Stimulated activated CD4-positive, alpha-beta T cell treated with anti-CD3 and anti-CD28 coated beads, Interleukin-4, amount 100 ng/mL, for 48 hours (primary cell): ENCODE measurements around the gene SDK1.
"Not testable (repeated sequence)": the region's sequence is repeated elsewhere in the genome, so short reads cannot be mapped to it uniquely, and the experiment has no call there.

Experiments
- DNase-seq, 2 donors: peaks; one replicate each; pipeline ENCODE4 v3.0.0-alpha.2; 2020; ENCODE audit warnings: low read depth in 2 of 2

SDK1 gene

GRCh38 chr7:3957472-3958108, 656.5 kb downstream of the SDK1 start:
- no peak for DNase-seq

DNA sequence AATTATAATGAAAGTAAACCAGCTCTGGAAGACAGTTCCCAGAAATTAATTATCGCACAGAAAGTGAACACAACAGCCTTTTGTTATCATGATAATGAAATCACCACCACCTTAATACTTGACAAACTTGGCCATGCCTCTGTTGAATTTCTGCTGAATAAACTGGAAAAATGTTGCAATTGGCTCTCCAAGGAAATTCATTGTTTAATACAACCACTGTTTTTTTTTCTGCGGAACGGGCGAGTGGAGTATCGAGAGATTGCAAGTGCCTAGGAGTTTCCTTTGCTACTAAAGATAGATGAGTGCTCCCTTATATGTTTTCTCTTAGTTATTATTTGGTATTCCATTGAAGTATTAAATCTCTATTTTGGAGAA, 657.0 kb downstream of the SDK1 start:
- no peak for DNase-seq

- DNase-seq: no peak
These were observed 658.3 kb downstream of the SDK1 start for GRCh38 chr7:3959364-3959763.

DNA sequence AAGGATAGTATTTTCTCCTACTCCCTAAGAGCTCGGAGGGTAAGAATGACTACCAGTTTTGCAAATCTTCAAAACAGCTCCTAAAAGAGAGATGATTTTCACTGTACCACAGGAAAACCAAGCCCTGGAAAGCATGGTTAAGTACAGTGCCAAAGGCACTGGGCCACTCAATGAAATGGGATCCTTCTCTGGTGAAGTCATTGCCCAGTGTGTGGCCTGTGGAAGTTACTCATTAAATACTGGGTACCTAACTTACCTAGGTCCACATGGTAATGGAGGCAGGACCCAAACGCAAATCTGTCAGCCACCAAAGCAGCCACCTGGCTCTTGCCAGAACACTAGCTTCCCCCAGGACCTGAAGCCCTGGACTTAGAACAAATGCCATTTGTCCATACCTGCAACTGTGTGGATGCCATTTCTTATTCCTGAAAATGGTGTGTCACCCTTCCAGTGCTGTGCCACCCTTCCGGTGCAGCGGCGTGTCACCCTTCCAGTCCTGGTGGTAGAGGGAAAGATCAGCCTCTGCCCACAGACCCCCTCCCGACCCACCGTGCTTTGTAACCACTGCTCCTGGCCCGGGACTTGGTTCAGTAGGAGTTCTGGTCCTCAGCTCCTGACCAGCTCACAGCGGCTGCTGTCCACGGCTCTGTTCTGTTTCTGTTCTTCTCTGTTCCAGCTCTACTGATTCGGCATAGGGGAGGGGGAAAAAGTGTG, 659.2 kb downstream of the SDK1 start:
- DNase-seq: no peak

GRCh38 chr7:3960942-3961341, 659.9 kb downstream of the SDK1 start:
- no peak for DNase-seq

DNA sequence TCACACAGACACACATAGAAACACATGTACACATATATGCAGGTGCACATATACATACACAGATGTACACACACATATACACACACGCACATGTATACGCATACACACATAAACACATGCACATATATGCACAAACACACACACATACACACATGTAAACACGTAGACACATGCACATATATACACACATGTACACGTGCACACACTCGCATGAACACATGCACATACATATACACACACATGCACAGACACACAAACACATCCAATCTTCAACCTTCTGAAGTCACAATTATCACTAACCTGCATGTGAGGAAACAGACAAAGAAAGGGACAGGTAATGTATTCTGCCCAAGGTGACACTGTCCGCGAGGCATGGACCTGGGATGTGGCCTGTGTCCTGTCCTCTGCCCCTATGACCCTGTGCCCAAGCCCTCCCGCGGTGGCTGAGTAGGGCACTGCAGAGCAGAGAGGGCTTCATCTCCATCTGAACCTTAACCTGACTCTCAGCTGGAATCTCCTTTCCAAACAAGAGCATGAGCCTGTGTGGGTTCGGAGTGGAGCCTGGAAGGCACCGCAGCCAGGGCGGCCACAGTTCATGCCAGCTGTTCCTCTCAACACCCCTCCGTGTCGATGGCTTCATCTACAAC, 660.9 kb downstream of the SDK1 start:
- DNase-seq: no peak

- not testable (repeated sequence) for DNase-seq
These were observed 662.7 kb downstream of the SDK1 start for GRCh38 chr7:3963768-3964167.

DNA sequence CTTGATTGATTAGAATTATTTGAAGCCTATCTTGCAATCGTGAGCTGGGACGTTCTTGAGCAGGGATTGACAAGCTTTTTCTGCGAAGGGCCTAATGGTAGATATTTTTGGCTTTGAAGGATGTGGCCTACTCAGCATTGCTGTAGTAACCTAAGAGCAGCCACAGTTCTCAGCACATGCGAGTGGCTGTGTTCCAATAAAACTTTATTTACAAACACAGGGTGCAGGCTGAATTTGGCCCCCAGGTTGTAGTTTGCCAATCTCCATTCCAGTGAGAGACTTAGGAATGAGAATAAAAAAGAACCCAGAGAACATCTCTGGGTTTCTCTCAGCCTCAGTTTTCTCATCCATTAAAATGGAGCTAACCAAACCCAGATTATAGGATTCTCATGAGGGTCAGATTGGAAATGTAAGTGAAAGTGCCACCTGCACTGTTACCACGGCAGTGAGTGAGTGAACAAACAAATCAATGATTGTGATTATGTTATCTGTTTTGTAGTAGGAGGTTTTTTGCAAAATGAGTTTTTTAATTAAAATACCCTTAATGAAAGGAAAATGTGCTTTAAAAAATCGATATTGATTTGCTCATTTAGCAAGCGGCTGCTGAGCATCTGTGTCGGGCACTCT, 664.0 kb downstream of the SDK1 start:
- no peak for DNase-seq

DNA sequence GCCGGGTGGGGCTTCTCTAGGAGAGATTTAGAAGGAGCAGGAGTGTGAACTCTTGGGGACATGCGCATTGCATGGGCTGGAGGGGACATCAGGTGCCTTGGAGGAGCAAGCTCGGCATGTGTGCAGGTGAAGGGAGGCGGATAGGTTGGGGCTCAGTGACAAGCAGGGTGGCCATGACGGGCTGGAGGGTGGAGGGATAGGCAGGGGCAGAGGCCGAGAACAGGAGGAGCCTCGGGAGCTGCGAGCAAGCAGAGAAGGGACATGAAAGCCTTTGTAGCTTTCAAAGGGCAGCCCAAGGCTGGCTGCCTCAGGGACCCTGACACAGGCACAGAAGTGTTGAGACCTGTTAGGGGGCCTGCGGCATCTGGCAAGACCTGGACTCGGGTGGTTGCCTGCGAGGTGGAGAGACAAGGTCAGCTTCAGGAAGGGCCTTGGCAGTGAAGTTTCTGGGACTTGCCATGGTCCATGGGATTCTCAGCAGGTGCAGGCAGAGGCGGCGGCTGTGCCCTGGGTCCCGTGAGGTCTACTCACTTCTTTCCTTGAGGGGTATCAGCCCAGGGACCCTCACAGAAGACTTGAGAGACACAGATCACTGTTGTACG, 664.8 kb downstream of the SDK1 start:
- no peak for DNase-seq

- DNase-seq: no peak
These were observed 667.2 kb downstream of the SDK1 start for GRCh38 chr7:3968234-3968633.

GRCh38 chr7:3969286-3969685, 668.2 kb downstream of the SDK1 start:
- no peak for DNase-seq

DNA sequence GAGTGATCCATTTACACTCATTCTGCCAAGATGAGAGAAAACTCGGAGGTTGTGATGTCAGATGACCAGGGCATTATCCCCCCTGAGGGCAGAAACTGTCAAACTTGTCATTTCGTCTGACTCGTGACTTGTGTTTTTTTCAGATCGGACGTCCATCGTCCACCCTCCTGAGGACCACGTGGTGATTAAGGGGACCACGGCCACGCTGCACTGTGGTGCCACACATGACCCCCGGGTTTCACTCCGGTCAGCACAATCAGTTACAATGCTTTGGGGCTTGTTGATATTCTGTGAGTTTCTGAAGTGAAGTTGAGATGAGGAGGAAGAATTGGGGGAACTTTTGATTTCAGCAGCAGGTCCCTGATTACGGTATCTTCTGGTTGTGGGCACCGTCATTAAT, 670.3 kb downstream of the SDK1 start:
- DNase-seq: no peak

DNA sequence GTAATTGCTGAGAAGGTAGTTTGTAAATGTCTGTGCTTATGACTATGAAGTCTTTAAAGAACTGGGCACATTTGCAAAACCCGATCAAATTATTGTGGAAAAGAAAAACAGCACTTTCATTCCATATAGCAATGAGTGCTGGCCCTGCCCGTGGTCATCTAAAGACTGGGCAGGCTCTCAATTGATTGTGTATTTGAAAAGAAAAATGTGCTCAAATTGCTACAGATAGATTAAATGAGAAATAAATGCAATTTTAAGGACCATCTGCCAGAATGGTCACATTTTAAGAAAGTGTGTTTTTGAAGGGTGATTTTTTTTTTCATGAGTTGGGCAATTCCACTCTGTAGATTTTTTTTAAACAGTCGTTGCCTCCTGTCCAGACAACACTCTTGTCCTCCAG, 672.2 kb downstream of the SDK1 start:
- DNase-seq: no peak

DNA sequence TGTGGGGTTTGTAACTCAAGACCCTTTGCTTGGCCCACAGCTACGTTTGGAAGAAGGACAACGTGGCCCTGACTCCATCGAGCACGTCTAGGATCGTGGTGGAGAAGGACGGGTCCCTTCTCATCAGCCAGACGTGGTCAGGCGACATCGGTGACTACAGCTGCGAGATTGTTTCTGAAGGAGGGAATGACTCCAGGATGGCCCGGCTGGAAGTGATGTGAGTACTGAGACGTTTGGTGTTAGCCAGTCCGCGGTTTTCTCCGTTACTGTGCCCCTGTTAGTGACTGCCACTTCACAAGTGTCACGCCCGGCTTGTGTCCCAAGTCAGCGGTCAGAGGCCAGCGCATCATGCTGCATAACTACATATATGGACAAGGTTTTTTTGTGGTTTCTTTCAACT, 673.3 kb downstream of the SDK1 start:
- no peak for DNase-seq

GRCh38 chr7:3975371-3975770, 674.3 kb downstream of the SDK1 start:
- DNase-seq: no peak

DNA sequence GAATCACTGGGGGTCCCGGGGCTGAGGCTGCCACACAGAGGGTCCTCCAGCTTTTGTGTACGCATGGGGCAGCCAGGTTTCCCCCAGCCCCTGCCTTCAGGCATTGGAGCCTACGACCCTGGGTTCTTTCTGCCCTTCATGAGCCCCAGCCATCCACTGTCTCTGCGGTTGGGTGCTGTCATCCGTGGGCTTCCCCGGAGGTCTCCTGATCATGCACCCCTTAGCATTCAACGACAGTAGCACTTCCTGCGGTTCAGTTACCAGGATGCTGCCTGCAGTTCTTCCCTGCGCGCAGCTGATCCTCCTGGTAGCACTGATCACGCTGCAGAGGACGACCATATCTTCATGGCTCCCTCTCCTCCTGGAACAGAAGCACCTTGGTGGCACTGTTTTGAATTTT, 676.3 kb downstream of the SDK1 start:
- no peak for DNase-seq

DNA sequence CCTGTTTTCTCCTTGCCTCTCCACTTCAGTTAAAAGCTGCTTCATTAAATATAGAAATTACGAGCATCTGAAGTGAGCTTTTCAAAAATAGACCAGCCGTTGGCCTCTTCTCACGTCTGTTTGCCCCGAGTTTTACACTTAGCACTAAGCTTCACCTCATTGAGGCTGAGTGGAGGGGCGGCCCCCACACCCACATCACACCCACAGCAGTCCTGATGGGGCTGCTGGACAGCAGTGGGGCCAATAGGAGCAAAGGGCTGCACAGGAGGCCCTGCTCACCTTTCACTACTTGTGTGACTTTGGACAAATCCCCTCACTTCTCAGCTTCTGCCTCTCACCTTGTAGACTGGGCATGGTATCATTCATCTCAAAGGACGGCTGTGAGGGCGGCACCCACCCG, 677.8 kb downstream of the SDK1 start:
- no peak for DNase-seq

DNA sequence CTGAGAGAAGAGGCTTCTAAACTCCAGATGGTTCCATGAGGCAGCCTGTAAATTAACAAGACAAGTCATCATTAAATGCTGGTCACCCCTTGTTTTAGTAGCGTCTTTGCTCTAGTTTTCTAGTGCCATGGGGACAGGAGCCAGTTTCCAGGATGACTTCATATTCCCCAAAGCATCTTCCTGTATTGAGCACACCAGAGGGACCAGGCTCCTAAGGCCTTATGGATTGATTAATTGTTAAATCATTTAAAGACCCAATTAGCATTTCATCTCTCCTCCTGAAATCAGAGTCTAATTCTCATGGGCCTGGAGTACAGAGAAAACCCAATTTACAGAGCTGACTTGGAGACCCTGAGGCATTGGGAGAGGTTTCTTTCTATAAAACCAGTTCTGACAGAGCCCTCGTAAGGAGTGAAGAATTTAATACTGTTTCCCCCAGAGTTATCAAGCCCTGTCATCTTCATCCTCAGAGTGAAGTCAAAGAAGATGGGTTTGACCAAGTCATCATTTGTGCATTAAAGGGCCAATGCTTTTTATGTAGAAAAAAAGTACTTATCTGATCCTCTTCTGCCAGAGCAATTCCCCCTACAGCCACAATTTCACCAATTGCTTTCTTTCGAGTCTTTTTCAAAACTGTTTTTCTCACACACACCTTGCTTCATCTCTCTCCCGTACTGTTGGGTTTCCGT, 678.7 kb downstream of the SDK1 start:
- DNase-seq: no peak

DNA sequence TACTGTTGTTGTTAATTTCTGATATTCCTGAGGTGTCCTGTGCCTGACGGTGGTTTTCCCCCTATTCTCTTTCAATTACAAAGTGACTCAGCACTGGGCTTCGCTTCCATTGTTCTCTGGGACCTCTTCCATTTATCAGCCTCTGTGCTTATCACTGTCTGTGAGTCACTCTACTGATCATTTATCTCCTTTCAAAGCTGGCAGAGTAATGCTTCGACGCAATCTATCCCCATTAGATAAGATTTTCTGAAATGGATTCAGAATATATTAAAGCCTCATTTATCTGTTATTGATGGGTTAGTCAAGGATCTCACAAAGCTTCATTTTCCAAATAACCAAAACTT, 679.2 kb downstream of the SDK1 start:
- DNase-seq: no peak

- DNase-seq: no peak
These were observed 680.2 kb downstream of the SDK1 start for GRCh38 chr7:3981281-3981680.

DNA sequence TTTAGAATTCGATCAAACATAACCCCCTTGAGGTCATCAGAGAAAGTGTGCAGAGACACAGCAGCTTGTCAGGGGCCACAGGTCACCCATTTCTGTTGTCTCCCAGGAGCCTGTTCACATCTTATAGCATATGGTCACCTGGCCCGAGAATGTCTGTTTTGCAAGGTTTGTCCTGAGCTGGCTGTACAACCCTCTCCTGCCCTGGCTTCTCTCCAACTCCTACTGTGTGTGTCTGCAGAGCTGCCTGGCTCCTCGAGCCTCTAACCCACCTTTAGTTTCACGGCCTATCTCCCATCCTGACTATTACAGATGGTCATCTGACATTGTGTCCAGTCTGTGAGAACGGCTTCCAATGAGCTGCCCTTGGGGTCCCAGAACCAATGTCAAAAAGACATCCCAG, 683.4 kb downstream of the SDK1 start:
- no peak for DNase-seq

DNA sequence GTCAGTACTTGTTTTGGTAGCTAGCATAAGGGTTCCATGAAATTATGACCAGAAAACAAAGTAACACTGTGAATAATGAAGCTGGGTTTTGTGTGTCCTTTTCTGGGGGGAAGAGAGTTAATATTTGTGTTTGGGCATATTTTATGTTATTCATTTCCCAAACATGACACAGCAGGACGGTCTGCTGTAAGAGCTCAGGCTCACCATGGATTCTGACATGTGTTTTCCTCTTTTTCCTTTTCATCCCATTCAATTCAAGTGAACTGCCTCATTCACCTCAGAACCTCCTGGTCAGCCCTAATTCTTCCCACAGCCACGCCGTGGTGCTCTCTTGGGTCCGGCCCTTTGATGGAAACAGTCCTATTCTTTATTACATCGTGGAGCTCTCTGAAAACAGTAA, 685.9 kb downstream of the SDK1 start:
- DNase-seq: no peak
